GM21367 (cell line): Measurements from ENCODE around the gene MAGEL2.
"Not testable (repeated sequence)": the region's sequence is repeated elsewhere in the genome, so short reads cannot be mapped to it uniquely, and the experiment has no call there.

Source experiments
- ATAC-seq: cut with Tn5 transposase; IDR thresholded peaks from one replicate; pipeline ENCODE4 v1.9.1; 2021; ENCODE audit not compliant: unreplicated experiment

MAGEL2 gene

DNA sequence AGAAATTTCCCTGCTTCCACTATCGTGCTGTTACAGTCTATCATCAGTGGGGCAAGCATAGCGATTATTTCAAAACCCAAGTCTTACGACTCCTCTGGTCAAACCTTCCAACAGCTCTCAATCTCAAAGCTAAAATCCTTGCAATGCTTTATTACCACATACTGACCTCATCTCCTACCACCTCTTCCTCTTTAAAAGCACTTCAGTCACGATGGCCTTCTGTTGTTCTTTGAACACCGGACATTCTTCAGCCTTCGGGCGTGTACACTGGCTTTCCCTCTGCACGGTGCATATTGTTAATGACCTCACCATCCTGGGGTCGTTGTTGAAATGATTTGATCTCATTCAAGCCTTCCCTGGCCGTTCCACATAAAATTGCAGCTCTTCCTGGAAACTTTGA, 31.1 kb downstream of the MAGEL2 start:
- no peak for ATAC-seq

GRCh38 chr15:23606226-23606625, 41.4 kb downstream of the MAGEL2 start:
- no peak for ATAC-seq

DNA sequence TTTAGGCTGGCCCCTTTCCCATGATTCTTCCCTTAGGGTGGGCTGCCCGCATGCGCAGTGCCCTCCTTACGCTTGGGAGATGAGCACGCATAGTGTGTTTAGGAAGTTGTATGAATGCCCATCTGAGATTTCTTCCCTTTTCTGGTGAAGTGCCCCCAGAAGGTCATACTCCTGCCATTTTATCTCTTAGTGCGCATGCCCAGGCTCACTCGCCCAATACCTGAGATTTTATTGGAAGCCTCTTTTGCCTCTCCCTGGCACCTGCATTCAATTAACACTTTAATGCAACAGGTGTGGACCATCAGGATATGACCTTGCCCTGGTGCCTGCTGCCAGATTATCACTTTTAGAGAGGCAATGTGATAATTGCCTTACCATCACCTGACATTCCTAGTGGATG, 45.5 kb downstream of the MAGEL2 start:
- ATAC-seq = no peak

- no peak for ATAC-seq
Observed at GRCh38 chr15:23599053-23599452, 48.6 kb downstream of the MAGEL2 start.

DNA sequence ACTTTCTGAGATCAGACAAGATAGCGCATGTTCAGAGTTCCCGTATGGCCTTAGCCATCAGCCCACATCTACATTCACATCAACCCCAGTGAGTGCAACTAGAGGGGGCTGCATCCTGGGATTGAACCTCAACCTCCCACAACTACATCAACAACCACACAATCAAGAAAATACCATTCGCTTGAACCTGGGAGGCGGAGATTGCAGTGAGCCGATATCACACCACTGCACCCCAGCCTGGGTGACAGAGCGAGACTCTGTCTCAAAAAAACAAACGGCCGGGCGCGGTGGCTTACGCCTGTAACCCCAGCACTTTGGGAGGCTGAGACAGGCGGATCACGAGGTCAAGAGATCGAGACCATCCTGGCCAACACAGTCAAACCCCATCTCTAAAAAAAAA, 50.4 kb downstream of the MAGEL2 start:
- not testable (repeated sequence) for ATAC-seq

- ATAC-seq = no peak
Observed at GRCh38 chr15:23596736-23597135, 50.9 kb downstream of the MAGEL2 start.

GRCh38 chr15:23595368-23595767, 52.3 kb downstream of the MAGEL2 start:
- ATAC-seq = no peak

DNA sequence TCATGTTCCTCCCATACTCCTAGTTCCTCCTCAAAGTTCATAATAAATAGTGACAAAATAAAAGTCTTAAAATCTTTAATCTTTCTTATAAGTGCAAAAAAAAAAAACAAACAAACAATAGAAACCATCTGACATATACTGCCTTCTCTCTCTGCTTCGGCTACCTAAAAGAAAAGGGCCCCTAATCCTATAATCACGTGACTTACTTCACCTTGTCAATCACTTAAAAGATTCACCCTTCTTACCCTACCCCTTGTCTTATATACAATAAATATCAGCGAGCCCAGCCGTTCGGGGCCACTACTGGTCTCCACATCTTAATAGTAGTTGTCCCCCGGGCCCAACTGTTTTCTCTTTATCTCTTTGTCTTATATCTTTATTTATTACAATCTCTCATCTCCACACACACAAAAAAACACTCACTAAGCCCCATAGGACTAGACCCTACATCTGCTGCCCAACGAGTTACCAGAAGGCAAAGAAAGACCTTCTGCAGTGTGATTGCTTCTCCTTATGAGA, 53.4 kb downstream of the MAGEL2 start:
- ATAC-seq = no peak
